GM23338 (cell line): ENCODE results near the gene FN1. TPM values are rescaled to one million over a fixed set of nuclear protein-coding genes. Genes with fewer than 3 reads are reported as not detected.

Experiments
- ATAC-seq: fragments of 200-7000 bp; cut with Tn5 transposase; 3 replicates; pipeline ENCODE4 v1.9.1; 2020
- DNase-seq: peaks from one replicate; pipeline ENCODE4 v3.0.0-alpha.2; 2015; ENCODE audit warnings: low spot score
- H2AFZ ChIP-seq: fragments of 200-600 bp; sonication (generic); 2 replicates; pipeline ENCODE4 v1.8.0; 2016; ENCODE audit warnings: antibody characterized with exemption, mild to moderate bottlenecking, moderate library complexity
- H3F3A ChIP-seq: fragments of 200-600 bp; sonication (generic); replicated peaks from 2 replicates; pipeline ENCODE4 v1.8.0; 2017; ENCODE audit warnings: antibody characterized with exemption, mixed run types, low read depth
- H3K27ac ChIP-seq: fragments of 200-600 bp; sonication (generic); 2 replicates; pipeline ENCODE4 v1.6.1; 2016; ENCODE audit warnings: low read depth
- H3K27me3 ChIP-seq: fragments of 200-600 bp; sonication (generic); 2 replicates; pipeline ENCODE4 v1.8.0; 2016; ENCODE audit warnings: mild to moderate bottlenecking, mixed run types, moderate library complexity; ENCODE audit not compliant: insufficient read depth
- H3K36me3 ChIP-seq: fragments of 200-600 bp; sonication (generic); 2 replicates; pipeline ENCODE4 v1.8.0; 2016; ENCODE audit warnings: mild to moderate bottlenecking; ENCODE audit not compliant: insufficient read depth
- H3K4me1 ChIP-seq: fragments of 200-600 bp; sonication (generic); 2 replicates; pipeline ENCODE4 v1.8.0; 2016; ENCODE audit warnings: mild to moderate bottlenecking, moderate library complexity; ENCODE audit not compliant: insufficient read depth
- H3K4me2 ChIP-seq: fragments of 200-600 bp; sonication (generic); 2 replicates; pipeline ENCODE4 v1.7.1; 2017; ENCODE audit warnings: mixed run types
- H3K4me3 ChIP-seq: fragments of 200-600 bp; sonication (generic); 2 replicates; pipeline ENCODE4 v1.6.1; 2016; ENCODE audit warnings: mixed run types
- H3K79me2 ChIP-seq: fragments of 200-600 bp; sonication (generic); replicated peaks from 2 replicates; pipeline ENCODE4 v1.8.0; 2017; ENCODE audit warnings: mild to moderate bottlenecking; ENCODE audit not compliant: insufficient read depth
- H3K9me2 ChIP-seq: fragments of 200-600 bp; sonication (generic); 2 replicates; pipeline ENCODE4 v1.8.0; 2017; ENCODE audit not compliant: insufficient read depth
- H4K20me1 ChIP-seq: fragments of 200-600 bp; sonication (generic); replicated peaks from 2 replicates; pipeline ENCODE4 v1.8.0; 2017; ENCODE audit warnings: mild to moderate bottlenecking; ENCODE audit not compliant: insufficient read depth
- H3K27ac Mint-ChIP-seq: 2 replicates; pipeline ENCODE4 v1.8.0; 2020; ENCODE audit warnings: inconsistent platforms, mild to moderate bottlenecking, moderate library complexity, mixed read lengths
- H3K27me3 Mint-ChIP-seq: 3 replicates; pipeline ENCODE4 v1.8.0; 2022; ENCODE audit warnings: low read depth, mild to moderate bottlenecking, moderate library complexity, mixed read lengths, inconsistent platforms; ENCODE audit not compliant: insufficient read depth, poor library complexity
- H3K36me3 Mint-ChIP-seq: 3 replicates; pipeline ENCODE4 v1.8.0; 2021; ENCODE audit warnings: low read depth, mild to moderate bottlenecking, inconsistent platforms, moderate library complexity, mixed read lengths
- H3K4me1 Mint-ChIP-seq: 3 replicates; pipeline ENCODE4 v1.8.0; 2020; ENCODE audit warnings: mild to moderate bottlenecking, inconsistent platforms, mixed read lengths
- H3K4me3 Mint-ChIP-seq: 3 replicates; pipeline ENCODE4 v1.8.0; 2021; ENCODE audit warnings: moderate library complexity, mild to moderate bottlenecking, inconsistent platforms, mixed read lengths
- H3K9me3 Mint-ChIP-seq: 3 replicates; pipeline ENCODE4 v1.8.0; 2020; ENCODE audit warnings: moderate library complexity, mild to moderate bottlenecking, inconsistent platforms, mixed read lengths
- CREB1 ChIP-seq: fragments of 250-450 bp; sonication (Bioruptor Pico); IDR thresholded peaks from 2 replicates; pipeline ENCODE4 v1.5.0; 2020; ENCODE audit warnings: low read depth, mild to moderate bottlenecking, moderate library complexity
- EZH2 ChIP-seq: fragments of 200-600 bp; sonication (generic); IDR thresholded peaks from one replicate; pipeline ENCODE4 v1.8.0; 2017; ENCODE audit warnings: antibody characterized with exemption, mild to moderate bottlenecking, low read depth; ENCODE audit not compliant: unreplicated experiment
- EZH2phosphoT487 ChIP-seq: fragments of 200-600 bp; sonication (generic); IDR thresholded peaks from one replicate; pipeline ENCODE4 v1.8.1; 2018; ENCODE audit warnings: antibody characterized with exemption; ENCODE audit not compliant: unreplicated experiment
- JUNB ChIP-seq: IDR thresholded peaks from one replicate; pipeline ENCODE4 v1.6.1; 2016; ENCODE audit warnings: antibody characterized with exemption; ENCODE audit not compliant: unreplicated experiment
- NANOG ChIP-seq: IDR thresholded peaks from 2 replicates; pipeline ENCODE4 v1.6.1; 2016; ENCODE audit warnings: antibody characterized with exemption, borderline replicate concordance
- POLR2AphosphoS5 ChIP-seq: IDR thresholded peaks from 2 replicates; pipeline ENCODE4 v1.6.1; 2016; ENCODE audit warnings: antibody characterized with exemption, low read depth
- STAT1 ChIP-seq: IDR thresholded peaks from one replicate; pipeline ENCODE4 v1.6.1; 2016; ENCODE audit warnings: antibody characterized with exemption; ENCODE audit not compliant: unreplicated experiment
- ZNF331 ChIP-seq: fragments of 250-450 bp; sonication (Bioruptor Pico); IDR thresholded peaks from 2 replicates; pipeline ENCODE4 v1.5.0; 2020; ENCODE audit warnings: low read depth, mild to moderate bottlenecking, moderate library complexity
- polyA plus RNA-seq: library from polyadenylated mRNA; unstranded; fragments of >200 nt; fragmentation: Nextera tagmentation; extraction: Ambion mirVana; gene quantifications from 2 replicates; pipeline ENCODE4 v1.2.1, GENCODE V29; 2016
- total RNA-seq: library from RNA; depleted of rRNA; stranded (reverse); fragments of >200 nt; shearing (Covaris generic); gene quantifications from 2 replicates; pipeline ENCODE4 v1.2.3, GENCODE V29; 2014
- TF ChIP-seq, protein P1 (sequence below), 2 experiments: fragments of 200-600 bp in 1 of 2; sonication (generic) in 1 of 2; conservative IDR thresholded peaks; 2 replicates each; pipeline versions ENCODE4 v1.5.1 to v1.6.1; 2016 to 2017; ENCODE audit warnings: antibody characterized with exemption in 2 of 2, low read depth in 2 of 2, mild to moderate bottlenecking in 2 of 2, moderate library complexity in 1 of 2
- TF ChIP-seq, protein P2 (sequence below): IDR thresholded peaks from one replicate; pipeline ENCODE4 v1.6.1; 2018; ENCODE audit warnings: antibody characterized with exemption; ENCODE audit not compliant: unreplicated experiment
- TF ChIP-seq, protein P3 (sequence below): IDR thresholded peaks from 2 replicates; pipeline ENCODE4 v1.6.1; 2016; ENCODE audit warnings: antibody characterized with exemption

Gene FN1
- total and polyA plus RNA-seq, 2 experiments from 2014 or later = 79.6 to 255 TPM

DNA sequence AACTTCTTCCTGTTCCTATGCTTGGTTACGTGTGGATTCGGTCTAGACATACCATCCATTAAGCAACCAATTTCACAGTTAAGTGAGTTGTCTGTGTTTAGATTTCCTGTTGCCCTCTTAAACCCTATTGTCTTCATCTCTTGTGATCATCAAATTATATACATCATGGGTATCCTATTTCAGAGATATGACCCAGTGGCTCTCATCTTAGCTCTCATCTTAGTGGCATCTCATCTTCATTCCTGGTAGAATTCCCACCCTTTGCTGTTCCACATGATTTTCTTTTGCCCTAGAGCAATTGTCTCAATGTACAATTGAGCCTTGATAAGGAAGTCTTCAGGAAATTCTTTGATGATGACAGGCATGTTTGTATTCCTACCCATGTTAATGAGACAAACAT, 29.4 kb upstream of the FN1 start:
- no peak for DNase-seq
- ATAC-seq = no peak
- Histone ChIP-seq H3K4me3 (no peak overlapping the region), H3K79me2 (no peaks in the 10 kb centered on the region), H2AFZ (no peak overlapping the region), H3K9me2 (no peaks in the 10 kb centered on the region; the same call in 1 of the 2 replicates), H3K27me3 (no peaks in the 10 kb centered on the region), H3K4me2 (no peak overlapping the region), H4K20me1 (no peaks in the 10 kb centered on the region), H3K27ac (no peak overlapping the region), H3F3A (no peaks in the 10 kb centered on the region), H3K36me3 (no peaks in the 10 kb centered on the region), H3K4me1 (no peaks in the 10 kb centered on the region)
- Mint-ChIP-seq H3K36me3 (no peaks in the 10 kb centered on the region), H3K4me1 (no peaks in the 10 kb centered on the region), H3K9me3 (no peaks in the 10 kb centered on the region), H3K4me3 (no peak overlapping the region), H3K27ac (no peak overlapping the region), H3K27me3 (peaks cover 3% of the 10 kb centered on the region)
- TF ChIP-seq, protein P1, sequence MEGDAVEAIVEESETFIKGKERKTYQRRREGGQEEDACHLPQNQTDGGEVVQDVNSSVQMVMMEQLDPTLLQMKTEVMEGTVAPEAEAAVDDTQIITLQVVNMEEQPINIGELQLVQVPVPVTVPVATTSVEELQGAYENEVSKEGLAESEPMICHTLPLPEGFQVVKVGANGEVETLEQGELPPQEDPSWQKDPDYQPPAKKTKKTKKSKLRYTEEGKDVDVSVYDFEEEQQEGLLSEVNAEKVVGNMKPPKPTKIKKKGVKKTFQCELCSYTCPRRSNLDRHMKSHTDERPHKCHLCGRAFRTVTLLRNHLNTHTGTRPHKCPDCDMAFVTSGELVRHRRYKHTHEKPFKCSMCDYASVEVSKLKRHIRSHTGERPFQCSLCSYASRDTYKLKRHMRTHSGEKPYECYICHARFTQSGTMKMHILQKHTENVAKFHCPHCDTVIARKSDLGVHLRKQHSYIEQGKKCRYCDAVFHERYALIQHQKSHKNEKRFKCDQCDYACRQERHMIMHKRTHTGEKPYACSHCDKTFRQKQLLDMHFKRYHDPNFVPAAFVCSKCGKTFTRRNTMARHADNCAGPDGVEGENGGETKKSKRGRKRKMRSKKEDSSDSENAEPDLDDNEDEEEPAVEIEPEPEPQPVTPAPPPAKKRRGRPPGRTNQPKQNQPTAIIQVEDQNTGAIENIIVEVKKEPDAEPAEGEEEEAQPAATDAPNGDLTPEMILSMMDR (conservative IDR thresholded peaks at IDR 0.05; ENCODE audit: low read depth in 2 of 2) = no peak

DNA sequence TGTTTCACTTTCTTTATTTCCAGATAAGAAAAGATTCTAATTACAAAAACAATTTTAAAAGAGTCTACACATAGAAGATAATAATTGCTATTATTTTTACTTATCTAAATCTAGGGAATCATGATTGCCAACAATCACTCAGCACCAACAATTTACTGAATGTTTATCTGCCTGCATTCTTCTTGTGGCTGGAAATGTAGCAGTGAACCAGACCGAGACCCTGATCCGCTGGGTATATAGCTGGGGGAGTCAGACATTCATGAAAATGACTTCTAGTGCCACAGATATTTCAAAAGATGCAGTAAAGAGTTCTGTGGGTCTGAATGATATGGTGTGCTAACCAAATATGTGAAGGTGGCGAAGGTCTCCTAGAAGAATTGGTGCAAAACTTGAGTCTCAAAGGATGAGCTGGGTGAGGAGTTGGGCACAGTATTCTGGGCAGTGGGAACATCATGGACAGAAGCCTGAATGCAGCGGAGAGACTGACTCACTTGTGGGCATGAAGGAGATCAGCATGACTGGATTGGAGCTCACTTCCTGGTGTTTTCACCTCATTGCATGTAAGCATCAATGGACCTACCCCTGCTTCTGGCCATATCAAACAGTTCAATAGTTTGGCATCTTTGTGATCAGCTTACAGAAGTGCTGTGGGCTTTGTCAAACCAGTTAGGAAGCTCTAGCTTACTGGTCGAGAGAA, 26.1 kb upstream of the FN1 start:
- Histone ChIP-seq H3K27ac (no peak overlapping the region), H3K4me2 (no peak overlapping the region), H3K36me3 (no peaks in the 10 kb centered on the region), H3K4me1 (no peaks in the 10 kb centered on the region), H2AFZ (peak overlapping the region; percentile 66; the same call in 1 of the 2 replicates), H4K20me1 (no peaks in the 10 kb centered on the region), H3K4me3 (no peak overlapping the region), H3K79me2 (no peaks in the 10 kb centered on the region), H3K27me3 (no peaks in the 10 kb centered on the region), H3K9me2 (no peaks in the 10 kb centered on the region), H3F3A (no peaks in the 10 kb centered on the region)
- H3K27ac Mint-ChIP-seq = no peak overlapping the region
- no peak overlapping the region for H3K4me3 Mint-ChIP-seq
- no peaks in the 10 kb centered on the region for H3K4me1 Mint-ChIP-seq
- H3K36me3 Mint-ChIP-seq = no peaks in the 10 kb centered on the region
- DNase-seq (no peak), ATAC-seq (no peak)
- H3K9me3 Mint-ChIP-seq = no peaks in the 10 kb centered on the region
- peaks cover 3% of the 10 kb centered on the region for H3K27me3 Mint-ChIP-seq
- TF ChIP-seq, protein P2, sequence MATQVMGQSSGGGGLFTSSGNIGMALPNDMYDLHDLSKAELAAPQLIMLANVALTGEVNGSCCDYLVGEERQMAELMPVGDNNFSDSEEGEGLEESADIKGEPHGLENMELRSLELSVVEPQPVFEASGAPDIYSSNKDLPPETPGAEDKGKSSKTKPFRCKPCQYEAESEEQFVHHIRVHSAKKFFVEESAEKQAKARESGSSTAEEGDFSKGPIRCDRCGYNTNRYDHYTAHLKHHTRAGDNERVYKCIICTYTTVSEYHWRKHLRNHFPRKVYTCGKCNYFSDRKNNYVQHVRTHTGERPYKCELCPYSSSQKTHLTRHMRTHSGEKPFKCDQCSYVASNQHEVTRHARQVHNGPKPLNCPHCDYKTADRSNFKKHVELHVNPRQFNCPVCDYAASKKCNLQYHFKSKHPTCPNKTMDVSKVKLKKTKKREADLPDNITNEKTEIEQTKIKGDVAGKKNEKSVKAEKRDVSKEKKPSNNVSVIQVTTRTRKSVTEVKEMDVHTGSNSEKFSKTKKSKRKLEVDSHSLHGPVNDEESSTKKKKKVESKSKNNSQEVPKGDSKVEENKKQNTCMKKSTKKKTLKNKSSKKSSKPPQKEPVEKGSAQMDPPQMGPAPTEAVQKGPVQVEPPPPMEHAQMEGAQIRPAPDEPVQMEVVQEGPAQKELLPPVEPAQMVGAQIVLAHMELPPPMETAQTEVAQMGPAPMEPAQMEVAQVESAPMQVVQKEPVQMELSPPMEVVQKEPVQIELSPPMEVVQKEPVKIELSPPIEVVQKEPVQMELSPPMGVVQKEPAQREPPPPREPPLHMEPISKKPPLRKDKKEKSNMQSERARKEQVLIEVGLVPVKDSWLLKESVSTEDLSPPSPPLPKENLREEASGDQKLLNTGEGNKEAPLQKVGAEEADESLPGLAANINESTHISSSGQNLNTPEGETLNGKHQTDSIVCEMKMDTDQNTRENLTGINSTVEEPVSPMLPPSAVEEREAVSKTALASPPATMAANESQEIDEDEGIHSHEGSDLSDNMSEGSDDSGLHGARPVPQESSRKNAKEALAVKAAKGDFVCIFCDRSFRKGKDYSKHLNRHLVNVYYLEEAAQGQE = no peak
- TF ChIP-seq, protein P1 (conservative IDR thresholded peaks at IDR 0.05; ENCODE audit: low read depth in 2 of 2) = no peak
- TF ChIP-seq CREB1 (CRISPR knock-in tag) (no peak), EZH2phosphoT487 (no peak), STAT1 (no peak), JUNB (no peak), NANOG (no peak), ZNF331 (no peak), POLR2AphosphoS5 (no peak), EZH2 (no peak)
- TF ChIP-seq, protein P3, sequence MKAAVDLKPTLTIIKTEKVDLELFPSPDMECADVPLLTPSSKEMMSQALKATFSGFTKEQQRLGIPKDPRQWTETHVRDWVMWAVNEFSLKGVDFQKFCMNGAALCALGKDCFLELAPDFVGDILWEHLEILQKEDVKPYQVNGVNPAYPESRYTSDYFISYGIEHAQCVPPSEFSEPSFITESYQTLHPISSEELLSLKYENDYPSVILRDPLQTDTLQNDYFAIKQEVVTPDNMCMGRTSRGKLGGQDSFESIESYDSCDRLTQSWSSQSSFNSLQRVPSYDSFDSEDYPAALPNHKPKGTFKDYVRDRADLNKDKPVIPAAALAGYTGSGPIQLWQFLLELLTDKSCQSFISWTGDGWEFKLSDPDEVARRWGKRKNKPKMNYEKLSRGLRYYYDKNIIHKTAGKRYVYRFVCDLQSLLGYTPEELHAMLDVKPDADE = no peak
